ENCODE measurements around the gene P3H3. TPM values are rescaled to one million over a fixed set of nuclear protein-coding genes. Genes with fewer than 3 reads are reported as not detected.
A peak's percentile ranks its signal among the peaks of the same experiment; 100 is the strongest.

Gene P3H3
- polyA plus RNA-seq, 2 of the 4 experiments (the other 2 are of a cell fraction): 8.6 to 21.9 TPM

DNA sequence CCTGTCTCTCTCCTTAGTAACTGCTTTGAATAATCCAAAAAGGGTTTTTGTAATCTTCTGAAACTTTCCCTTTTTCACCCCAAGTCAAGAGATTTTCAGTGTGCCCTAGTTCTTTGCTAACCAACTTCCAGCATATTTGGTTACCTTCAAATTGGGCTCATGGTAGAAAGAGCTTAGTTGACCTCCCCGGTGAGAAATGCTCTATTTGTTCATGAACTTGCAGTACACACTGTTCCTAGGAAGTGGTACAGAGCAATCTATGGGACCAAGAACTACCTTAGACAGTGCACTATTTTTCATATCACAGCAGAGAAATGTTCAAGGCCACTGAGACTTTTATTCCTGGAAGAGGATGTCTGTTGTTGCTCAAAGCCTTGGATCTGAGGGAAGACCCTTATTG is 25.4 kb downstream of the P3H3 start:
- ChIA-PET POLR2A (interaction anchor here (3.1 kb wide), 1 partner anchor 15 kb away, joined by 74 read pairs; the partner anchor contains the start of gene TPI1), CTCF (interaction anchor here (0.6 to 10.1 kb wide), 11 partner anchors 10 to 162 kb away, joined by 3 to 117 read pairs (median 4); partner anchors contain the start of genes MLF2, SPSB2 and TPI1)
- no peak for ATAC-seq
- no peaks in the 10 kb centered on the region for H3K9me3 ChIP-seq
- TF ChIP-seq, protein P1, sequence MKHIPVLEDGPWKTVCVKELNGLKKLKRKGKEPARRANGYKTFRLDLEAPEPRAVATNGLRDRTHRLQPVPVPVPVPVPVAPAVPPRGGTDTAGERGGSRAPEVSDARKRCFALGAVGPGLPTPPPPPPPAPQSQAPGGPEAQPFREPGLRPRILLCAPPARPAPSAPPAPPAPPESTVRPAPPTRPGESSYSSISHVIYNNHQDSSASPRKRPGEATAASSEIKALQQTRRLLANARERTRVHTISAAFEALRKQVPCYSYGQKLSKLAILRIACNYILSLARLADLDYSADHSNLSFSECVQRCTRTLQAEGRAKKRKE (CRISPR knock-in tag; IDR thresholded peaks at IDR 0.05; ENCODE audit: low read depth): no peak
- no peak for TF ChIP-seq KDM5A (IDR thresholded peaks at IDR 0.05)
- no peak for TF ChIP-seq CHD2 (IDR thresholded peaks at IDR 0.05; ENCODE audit: low read length, partially characterized antibody)
- TF ChIP-seq, protein P2, sequence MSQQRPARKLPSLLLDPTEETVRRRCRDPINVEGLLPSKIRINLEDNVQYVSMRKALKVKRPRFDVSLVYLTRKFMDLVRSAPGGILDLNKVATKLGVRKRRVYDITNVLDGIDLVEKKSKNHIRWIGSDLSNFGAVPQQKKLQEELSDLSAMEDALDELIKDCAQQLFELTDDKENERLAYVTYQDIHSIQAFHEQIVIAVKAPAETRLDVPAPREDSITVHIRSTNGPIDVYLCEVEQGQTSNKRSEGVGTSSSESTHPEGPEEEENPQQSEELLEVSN (IDR thresholded peaks at IDR 0.05; ENCODE audit: borderline replicate concordance, low read depth): no peak
- TF ChIP-seq GATA3 (IDR thresholded peaks at IDR 0.05; ENCODE audit: borderline replicate concordance): no peak
- no peak for TF ChIP-seq FOXS1 (CRISPR knock-in tag; IDR thresholded peaks at IDR 0.05)
- no peak for TF ChIP-seq MYC (IDR thresholded peaks at IDR 0.05; ENCODE audit: borderline replicate concordance, low read length)
- no peak for TF ChIP-seq SREBF2 (IDR thresholded peaks at IDR 0.05)
- TF ChIP-seq HOXB13 (CRISPR knock-in tag; IDR thresholded peaks at IDR 0.05; ENCODE audit: low read depth): no peak
- TF ChIP-seq, protein P3, sequence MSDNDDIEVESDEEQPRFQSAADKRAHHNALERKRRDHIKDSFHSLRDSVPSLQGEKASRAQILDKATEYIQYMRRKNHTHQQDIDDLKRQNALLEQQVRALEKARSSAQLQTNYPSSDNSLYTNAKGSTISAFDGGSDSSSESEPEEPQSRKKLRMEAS (IDR thresholded peaks at IDR 0.05): no peak
- no peak for TF ChIP-seq HOXA7 (CRISPR knock-in tag; IDR thresholded peaks at IDR 0.05)
- TF ChIP-seq ZC3H11A (IDR thresholded peaks at IDR 0.05): no peak
- no peak for TF ChIP-seq MAZ (IDR thresholded peaks at IDR 0.05; ENCODE audit: borderline replicate concordance, low read depth, low read length)
- TF ChIP-seq, protein P4, sequence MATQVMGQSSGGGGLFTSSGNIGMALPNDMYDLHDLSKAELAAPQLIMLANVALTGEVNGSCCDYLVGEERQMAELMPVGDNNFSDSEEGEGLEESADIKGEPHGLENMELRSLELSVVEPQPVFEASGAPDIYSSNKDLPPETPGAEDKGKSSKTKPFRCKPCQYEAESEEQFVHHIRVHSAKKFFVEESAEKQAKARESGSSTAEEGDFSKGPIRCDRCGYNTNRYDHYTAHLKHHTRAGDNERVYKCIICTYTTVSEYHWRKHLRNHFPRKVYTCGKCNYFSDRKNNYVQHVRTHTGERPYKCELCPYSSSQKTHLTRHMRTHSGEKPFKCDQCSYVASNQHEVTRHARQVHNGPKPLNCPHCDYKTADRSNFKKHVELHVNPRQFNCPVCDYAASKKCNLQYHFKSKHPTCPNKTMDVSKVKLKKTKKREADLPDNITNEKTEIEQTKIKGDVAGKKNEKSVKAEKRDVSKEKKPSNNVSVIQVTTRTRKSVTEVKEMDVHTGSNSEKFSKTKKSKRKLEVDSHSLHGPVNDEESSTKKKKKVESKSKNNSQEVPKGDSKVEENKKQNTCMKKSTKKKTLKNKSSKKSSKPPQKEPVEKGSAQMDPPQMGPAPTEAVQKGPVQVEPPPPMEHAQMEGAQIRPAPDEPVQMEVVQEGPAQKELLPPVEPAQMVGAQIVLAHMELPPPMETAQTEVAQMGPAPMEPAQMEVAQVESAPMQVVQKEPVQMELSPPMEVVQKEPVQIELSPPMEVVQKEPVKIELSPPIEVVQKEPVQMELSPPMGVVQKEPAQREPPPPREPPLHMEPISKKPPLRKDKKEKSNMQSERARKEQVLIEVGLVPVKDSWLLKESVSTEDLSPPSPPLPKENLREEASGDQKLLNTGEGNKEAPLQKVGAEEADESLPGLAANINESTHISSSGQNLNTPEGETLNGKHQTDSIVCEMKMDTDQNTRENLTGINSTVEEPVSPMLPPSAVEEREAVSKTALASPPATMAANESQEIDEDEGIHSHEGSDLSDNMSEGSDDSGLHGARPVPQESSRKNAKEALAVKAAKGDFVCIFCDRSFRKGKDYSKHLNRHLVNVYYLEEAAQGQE (IDR thresholded peaks at IDR 0.05): no peak
- TF ChIP-seq ZNF302 (CRISPR knock-in tag; IDR thresholded peaks at IDR 0.05): no peak
- TF ChIP-seq NR3C1 (IDR thresholded peaks at IDR 0.05): no peak
- TF ChIP-seq CHD4 (IDR thresholded peaks at IDR 0.05; ENCODE audit: borderline replicate concordance): no peak
- no peak for FAIRE-seq
- DNase-seq (ENCODE audit: low read depth in 1 of 2, low spot score in 1 of 2): no peak
- H3K4me1 ChIP-seq: peaks cover 23% of the 10 kb centered on the region
- peak overlapping the region; percentile 99 for H3K4me2 ChIP-seq
- peak overlapping the region; percentile 50; the same call in 2 of the 3 replicates for H3K4me3 ChIP-seq
- 42% methylated on average over 1 of the region's 1 CpG for WGBS (ENCODE audit: missing lambda C conversion rate)
- peak overlapping the region; percentile 69 to 82; a peak in 4 of 6 replicates for H3K27ac ChIP-seq

DNA sequence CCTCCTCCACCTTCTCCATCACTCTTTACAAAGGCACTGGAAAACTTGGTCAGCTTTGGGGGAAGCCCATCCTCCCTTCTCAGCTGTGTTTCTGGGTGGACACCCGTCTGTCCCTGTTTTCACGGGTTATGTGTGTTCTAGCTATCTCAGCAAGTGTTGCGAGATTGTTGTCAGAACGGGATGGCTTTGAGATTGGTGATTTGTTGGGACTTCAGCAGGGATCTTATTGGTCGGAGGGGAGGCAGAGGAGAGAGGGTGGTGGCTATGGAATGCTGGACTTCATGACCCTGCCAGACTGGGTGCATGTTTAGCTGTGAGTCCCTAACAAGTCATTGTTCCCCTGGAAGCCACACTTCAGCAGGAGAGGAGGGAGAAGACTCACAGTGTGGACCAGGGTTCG is 25.8 kb downstream of the P3H3 start:
- FAIRE-seq (no peak), ATAC-seq (no peak), DNase-seq (ENCODE audit: low read depth in 1 of 2, low spot score in 1 of 2) (no peak)
- ChIA-PET CTCF (interaction anchor here (1.0 to 10.1 kb wide), 7 partner anchors 9 to 87 kb away, joined by 3 to 117 read pairs (median 4); partner anchors contain the start of genes SPSB2 and TPI1), POLR2A (interaction anchor here (1.6 kb wide), 1 partner anchor 13 kb away, joined by 5 read pairs; the partner anchor contains the start of gene TPI1)
- TF ChIP-seq HEYL (CRISPR knock-in tag; IDR thresholded peaks at IDR 0.05) (no peak), CEBPB (IDR thresholded peaks at IDR 0.05) (no peak), HDAC2 (IDR thresholded peaks at IDR 0.05) (no peak), JUN (IDR thresholded peaks at IDR 0.05) (no peak), RARB (CRISPR knock-in tag; IDR thresholded peaks at IDR 0.05) (no peak), KDM5A (IDR thresholded peaks at IDR 0.05) (no peak), PHF8 (IDR thresholded peaks at IDR 0.05; ENCODE audit: borderline replicate concordance, low read depth) (no peak), TP53 (CRISPR knock-in tag; IDR thresholded peaks at IDR 0.05) (no peak), POLR2A (IDR thresholded peaks at IDR 0.05; ENCODE audit: low read length) (no peak), FOSB (CRISPR knock-in tag; IDR thresholded peaks at IDR 0.05) (no peak), CBX8 (IDR thresholded peaks at IDR 0.05) (no peak), SMC3 (IDR thresholded peaks at IDR 0.05) (no peak), MAZ (IDR thresholded peaks at IDR 0.05; ENCODE audit: borderline replicate concordance, low read depth, low read length) (no peak), EHF (CRISPR knock-in tag; IDR thresholded peaks at IDR 0.05) (no peak), CHD4 (IDR thresholded peaks at IDR 0.05; ENCODE audit: borderline replicate concordance) (no peak)
- TF ChIP-seq, protein P4 (IDR thresholded peaks at IDR 0.05): no peak
- TF ChIP-seq, protein P2 (IDR thresholded peaks at IDR 0.05; ENCODE audit: borderline replicate concordance, low read depth): no peak
- Histone ChIP-seq H3K4me2 (peak overlapping the region; percentile 99), H3K9me3 (no peaks in the 10 kb centered on the region), H3K27ac (peak overlapping the region; percentile 69 to 82; a peak in 2 of 6 replicates), H3K4me3 (no peak overlapping the region), H3K4me1 (peaks cover 23% of the 10 kb centered on the region)
- WGBS (ENCODE audit: missing lambda C conversion rate): 82% methylated on average over 6 of the region's 6 CpGs

Data from A549 (cell line).